Stimulated activated naive CD8-positive, alpha-beta T cell treated with anti-CD3 and anti-CD28 coated beads, Interleukin-15, Interleukin-2, amounts not matched to agents 100 ng/mL and 50 ng/mL, for 24 hours (primary cell): ENCODE measurements around the gene SLC6A3.
"Not testable (repeated sequence)": the region's sequence is repeated elsewhere in the genome, so short reads cannot be mapped to it uniquely, and the experiment has no call there.

Experiments used
- H3K27ac Mint-ChIP-seq: one replicate; pipeline ENCODE4 v1.8.0; 2021; ENCODE audit warnings: mild to moderate bottlenecking, mixed read lengths
- H3K27me3 Mint-ChIP-seq: one replicate; pipeline ENCODE4 v1.8.0; 2021; ENCODE audit warnings: mixed read lengths
- H3K36me3 Mint-ChIP-seq: one replicate; pipeline ENCODE4 v1.8.0; 2021; ENCODE audit warnings: low read depth, mixed read lengths
- H3K4me1 Mint-ChIP-seq: one replicate; pipeline ENCODE4 v1.8.0; 2021; ENCODE audit warnings: low read depth, mixed read lengths
- H3K4me3 Mint-ChIP-seq: one replicate; pipeline ENCODE4 v1.8.0; 2021; ENCODE audit warnings: mild to moderate bottlenecking, mixed read lengths
- H3K9me3 Mint-ChIP-seq: one replicate; pipeline ENCODE4 v1.8.0; 2021; ENCODE audit warnings: mixed read lengths

The SLC6A3 gene

GRCh38 chr5:1461396-1461795 lies 16.2 kb upstream of the SLC6A3 start:
- Mint-ChIP-seq H3K36me3 (peaks cover 66% of the 10 kb centered on the region), H3K4me3 (no peak overlapping the region), H3K27ac (no peak overlapping the region), H3K4me1 (no peaks in the 10 kb centered on the region), H3K9me3 (peaks cover 18% of the 10 kb centered on the region), H3K27me3 (no peaks in the 10 kb centered on the region)

- Mint-ChIP-seq H3K4me3 (no peak overlapping the region), H3K36me3 (peaks cover 55% of the 10 kb centered on the region), H3K9me3 (peaks cover 15% of the 10 kb centered on the region), H3K27ac (no peak overlapping the region), H3K27me3 (no peaks in the 10 kb centered on the region), H3K4me1 (no peaks in the 10 kb centered on the region)
Observed at GRCh38 chr5:1460054-1460682, 14.9 kb upstream of the SLC6A3 start.

- H3K27ac Mint-ChIP-seq, H3K4me1 Mint-ChIP-seq, H3K4me3 Mint-ChIP-seq, H3K27me3 Mint-ChIP-seq: not testable (repeated sequence)
- H3K36me3 Mint-ChIP-seq: peaks cover 47% of the 10 kb centered on the region
- peaks cover 17% of the 10 kb centered on the region for H3K9me3 Mint-ChIP-seq
Observed at GRCh38 chr5:1459435-1459834, 14.2 kb upstream of the SLC6A3 start.

GRCh38 chr5:1456110-1456881 lies 11.1 kb upstream of the SLC6A3 start:
- H3K27me3 Mint-ChIP-seq: peaks cover 28% of the 10 kb centered on the region
- peaks cover 26% of the 10 kb centered on the region for H3K36me3 Mint-ChIP-seq
- not testable (repeated sequence) for H3K4me1 Mint-ChIP-seq, H3K4me3 Mint-ChIP-seq, H3K27ac Mint-ChIP-seq
- peaks cover 33% of the 10 kb centered on the region for H3K9me3 Mint-ChIP-seq

GRCh38 chr5:1453613-1454012 lies 8.4 kb upstream of the SLC6A3 start:
- peaks cover 11% of the 10 kb centered on the region for H3K4me1 Mint-ChIP-seq
- H3K9me3 Mint-ChIP-seq: peaks cover 33% of the 10 kb centered on the region
- H3K27ac Mint-ChIP-seq: no peak overlapping the region
- H3K36me3 Mint-ChIP-seq: peaks cover 12% of the 10 kb centered on the region
- peaks cover 35% of the 10 kb centered on the region for H3K27me3 Mint-ChIP-seq
- H3K4me3 Mint-ChIP-seq: no peak overlapping the region

GRCh38 chr5:1449081-1449630 lies 3.9 kb upstream of the SLC6A3 start:
- H3K4me3 Mint-ChIP-seq: no peak overlapping the region

GRCh38 chr5:1448511-1449011 lies 3.3 kb upstream of the SLC6A3 start:
- H3K4me3 Mint-ChIP-seq: peak overlapping the region; percentile 45
- H3K9me3 Mint-ChIP-seq: peaks cover 8% of the 10 kb centered on the region
- H3K27ac Mint-ChIP-seq: peak overlapping the region; percentile 76
- H3K36me3 Mint-ChIP-seq: no peaks in the 10 kb centered on the region
- peaks cover 36% of the 10 kb centered on the region for H3K4me1 Mint-ChIP-seq
- H3K27me3 Mint-ChIP-seq: peaks cover 50% of the 10 kb centered on the region

More at GRCh38 chr5:1449081-1449630, 3.9 kb upstream of the SLC6A3 start:
- Mint-ChIP-seq H3K27ac (no peak overlapping the region), H3K27me3 (peaks cover 49% of the 10 kb centered on the region), H3K36me3 (no peaks in the 10 kb centered on the region), H3K4me1 (peaks cover 33% of the 10 kb centered on the region), H3K9me3 (peaks cover 14% of the 10 kb centered on the region)

- Mint-ChIP-seq H3K27ac (peak overlapping the region; percentile 76), H3K4me1 (peaks cover 36% of the 10 kb centered on the region), H3K4me3 (peak overlapping the region; percentile 15), H3K9me3 (peaks cover under 1% of the 10 kb centered on the region), H3K27me3 (peaks cover 50% of the 10 kb centered on the region), H3K36me3 (no peaks in the 10 kb centered on the region)
Observed at GRCh38 chr5:1447671-1448361, 2.6 kb upstream of the SLC6A3 start.

- peak overlapping the region; percentile 5 for H3K4me3 Mint-ChIP-seq
- peaks cover 46% of the 10 kb centered on the region for H3K27me3 Mint-ChIP-seq
- H3K36me3 Mint-ChIP-seq: no peaks in the 10 kb centered on the region
- no peaks in the 10 kb centered on the region for H3K9me3 Mint-ChIP-seq
- no peak overlapping the region for H3K27ac Mint-ChIP-seq
- H3K4me1 Mint-ChIP-seq: peaks cover 36% of the 10 kb centered on the region
Observed at GRCh38 chr5:1446602-1447343, 1.5 kb upstream of the SLC6A3 start.

- Mint-ChIP-seq H3K4me3 (no peak overlapping the region), H3K27me3 (peaks cover 44% of the 10 kb centered on the region), H3K36me3 (peaks cover under 1% of the 10 kb centered on the region), H3K9me3 (no peaks in the 10 kb centered on the region), H3K4me1 (peaks cover 36% of the 10 kb centered on the region), H3K27ac (no peak overlapping the region)
Observed at GRCh38 chr5:1445689-1446601, 705 bp upstream of the SLC6A3 start.

- Mint-ChIP-seq H3K9me3 (peaks cover 8% of the 10 kb centered on the region), H3K4me3 (peak overlapping the region; percentile 61), H3K27ac (no peak overlapping the region), H3K27me3 (peaks cover 50% of the 10 kb centered on the region), H3K36me3 (peaks cover 3% of the 10 kb centered on the region), H3K4me1 (peaks cover 35% of the 10 kb centered on the region)
Observed at GRCh38 chr5:1444361-1445189, 665 bp downstream of the SLC6A3 start.

GRCh38 chr5:1443991-1444360 lies 1.3 kb downstream of the SLC6A3 start:
- peaks cover 8% of the 10 kb centered on the region for H3K9me3 Mint-ChIP-seq
- H3K36me3 Mint-ChIP-seq: peaks cover 3% of the 10 kb centered on the region
- H3K27ac Mint-ChIP-seq: no peak overlapping the region
- H3K27me3 Mint-ChIP-seq: peaks cover 50% of the 10 kb centered on the region
- H3K4me3 Mint-ChIP-seq: peak overlapping the region; percentile 31
- H3K4me1 Mint-ChIP-seq: peaks cover 29% of the 10 kb centered on the region

- Mint-ChIP-seq H3K9me3 (peaks cover 8% of the 10 kb centered on the region), H3K4me1 (peaks cover 21% of the 10 kb centered on the region), H3K4me3 (no peak overlapping the region), H3K27ac (no peak overlapping the region), H3K36me3 (peaks cover 3% of the 10 kb centered on the region), H3K27me3 (peaks cover 53% of the 10 kb centered on the region)
Observed at GRCh38 chr5:1443171-1443570, 2.1 kb downstream of the SLC6A3 start.
